Left renal cortex interstitium (tissue), 4 donors: ENCODE data around the gene ADCY3. TPM values are rescaled to one million over a fixed set of nuclear protein-coding genes. Genes with fewer than 3 reads are reported as not detected.

Source experiments
- DNase-seq, 4 donors: peaks; one replicate each; pipeline ENCODE4 v3.0.0-alpha.2; 2013; ENCODE audit warnings: low read depth in 4 of 4, low spot score in 2 of 4, missing footprints in 1 of 4
- polyA plus RNA-seq, 4 donors: library from polyadenylated mRNA; unstranded; fragments of 120-200 nt; gene quantifications; one replicate each; pipeline ENCODE4 v1.2.1, GENCODE V29; 2013; ENCODE audit not compliant: insufficient read length in 4 of 4

Gene ADCY3
- polyA plus RNA-seq, 4 donors = 20.6 to 30.3 (median 23.7) TPM

GRCh38 chr2:24833821-24834732 lies 86.0 kb downstream of the ADCY3 start:
- DNase-seq = no peak

- no peak for DNase-seq
Measured at GRCh38 chr2:24832931-24833701, 86.9 kb downstream of the ADCY3 start.

- no peak for DNase-seq
Measured at GRCh38 chr2:24832521-24832920, 87.5 kb downstream of the ADCY3 start.

GRCh38 chr2:24832073-24832461 lies 88.0 kb downstream of the ADCY3 start:
- no peak for DNase-seq

- no peak for DNase-seq
Measured at GRCh38 chr2:24831221-24832072, 88.6 kb downstream of the ADCY3 start.

GRCh38 chr2:24830786-24831185 lies 89.3 kb downstream of the ADCY3 start:
- DNase-seq = no peak

- no peak for DNase-seq
Measured at GRCh38 chr2:24830351-24830750, 89.7 kb downstream of the ADCY3 start.

GRCh38 chr2:24828238-24828996 lies 91.6 kb downstream of the ADCY3 start:
- no peak for DNase-seq

GRCh38 chr2:24827321-24828237 lies 92.5 kb downstream of the ADCY3 start:
- DNase-seq = peak; percentile 59 to 83 (median 72)

GRCh38 chr2:24826773-24827145 lies 93.3 kb downstream of the ADCY3 start:
- no peak for DNase-seq

- no peak for DNase-seq
Measured at GRCh38 chr2:24825883-24826772, 93.9 kb downstream of the ADCY3 start.

GRCh38 chr2:24824966-24825882 lies 94.8 kb downstream of the ADCY3 start:
- no peak for DNase-seq

- DNase-seq = no peak
Measured at GRCh38 chr2:24824071-24824588, 95.9 kb downstream of the ADCY3 start.

- no peak for DNase-seq
Measured at GRCh38 chr2:24822049-24822706, 97.9 kb downstream of the ADCY3 start.

- DNase-seq = no peak
Measured at GRCh38 chr2:24821433-24821891, 98.6 kb downstream of the ADCY3 start.
